Hypothalamus (tissue), 51 donors: ENCODE data around the gene OR10J5.

Experiments used
- DNase-seq, 51 donors: peaks; one replicate each; lab custom pipeline; 2025; lab: John Stamatoyannopoulos, UW

OR10J5 gene

DNA sequence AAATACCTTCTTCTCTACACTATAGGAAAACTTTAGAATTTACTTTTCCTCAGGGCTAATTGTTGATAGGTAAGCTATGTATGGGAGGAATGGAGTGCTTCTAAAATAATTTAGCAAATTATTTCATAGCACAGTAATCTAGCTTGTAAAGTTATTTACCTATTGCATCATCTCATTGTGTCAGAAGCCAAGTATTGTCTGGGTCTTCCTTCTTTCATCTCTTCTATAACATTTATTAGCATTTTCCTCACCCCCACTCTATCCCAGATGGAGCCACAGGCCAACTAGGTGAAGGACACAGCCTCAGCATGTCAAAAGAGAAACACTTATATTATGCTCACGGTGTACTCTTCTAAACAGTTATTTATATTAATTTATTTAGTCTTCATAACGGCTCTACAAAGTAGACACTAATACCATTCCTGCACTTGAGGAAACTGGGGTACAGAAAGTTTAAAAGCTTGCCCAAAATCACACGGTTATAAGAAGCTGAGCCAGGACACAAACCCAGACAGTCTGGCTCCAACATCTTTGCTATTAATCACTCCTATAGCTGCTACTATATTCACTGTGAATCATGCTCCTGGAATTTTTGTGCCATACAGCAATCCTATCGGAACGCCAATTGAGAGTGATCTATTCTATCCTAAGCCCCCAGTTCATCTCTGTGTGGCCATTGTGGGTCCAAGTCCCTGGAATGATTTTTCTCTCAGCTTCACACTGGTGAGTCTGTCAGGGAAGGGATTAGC is 43.1 kb downstream of the OR10J5 start:
- no peak for DNase-seq
